SHP77 treated with DMSO at 0.1 percent for 48 hours (cell line): Measurements from ENCODE around the gene TEX264.
A peak's percentile ranks its signal among the peaks of the same experiment; 100 is the strongest.
"Not testable (repeated sequence)": the region's sequence is repeated elsewhere in the genome, so short reads cannot be mapped to it uniquely, and the experiment has no call there.

ENCODE experiments used
- DNase-seq: peaks from one replicate; lab custom pipeline; 2025; lab: John Stamatoyannopoulos, UW

TEX264 gene

GRCh38 chr3:51716805-51717204, 45.8 kb downstream of the TEX264 start:
- DNase-seq = no peak

GRCh38 chr3:51717446-51717845, 46.4 kb downstream of the TEX264 start:
- DNase-seq = no peak

- no peak for DNase-seq
Observed at GRCh38 chr3:51717947-51718346, 46.9 kb downstream of the TEX264 start.

GRCh38 chr3:51718547-51719409, 47.7 kb downstream of the TEX264 start:
- DNase-seq = peak; percentile 58

GRCh38 chr3:51719410-51720025, 48.5 kb downstream of the TEX264 start:
- DNase-seq = no peak

GRCh38 chr3:51720292-51721061, 49.4 kb downstream of the TEX264 start:
- DNase-seq = no peak

- no peak for DNase-seq
Observed at GRCh38 chr3:51721062-51721745, 50.2 kb downstream of the TEX264 start.

GRCh38 chr3:51722362-51722761, 51.3 kb downstream of the TEX264 start:
- DNase-seq = no peak

GRCh38 chr3:51727500-51727899, 56.4 kb downstream of the TEX264 start:
- DNase-seq = no peak

GRCh38 chr3:51729042-51729633, 58.1 kb downstream of the TEX264 start:
- DNase-seq = no peak

GRCh38 chr3:51733859-51734571, 63.0 kb downstream of the TEX264 start:
- no peak for DNase-seq

- no peak for DNase-seq
Observed at GRCh38 chr3:51734572-51734907, 63.5 kb downstream of the TEX264 start.

- no peak for DNase-seq
Observed at GRCh38 chr3:51735039-51735438, 64.0 kb downstream of the TEX264 start.

- DNase-seq = no peak
Observed at GRCh38 chr3:51735950-51736349, 64.9 kb downstream of the TEX264 start.

GRCh38 chr3:51739110-51739509, 68.1 kb downstream of the TEX264 start:
- DNase-seq = no peak

- not testable (repeated sequence) for DNase-seq
Observed at GRCh38 chr3:51742320-51742719, 71.3 kb downstream of the TEX264 start.

- not testable (repeated sequence) for DNase-seq
Observed at GRCh38 chr3:51742978-51743377, 71.9 kb downstream of the TEX264 start.

GRCh38 chr3:51747840-51748239, 76.8 kb downstream of the TEX264 start:
- DNase-seq = no peak

- DNase-seq = no peak
Observed at GRCh38 chr3:51748327-51748726, 77.3 kb downstream of the TEX264 start.

- DNase-seq = no peak
Observed at GRCh38 chr3:51750878-51751277, 79.8 kb downstream of the TEX264 start.

- DNase-seq = no peak
Observed at GRCh38 chr3:51751287-51751686, 80.2 kb downstream of the TEX264 start.
